ENCODE data around the gene CCHCR1. TPM values are rescaled to one million over a fixed set of nuclear protein-coding genes. Genes with fewer than 3 reads are reported as not detected.
A peak's percentile ranks its signal among the peaks of the same experiment; 100 is the strongest.

Gene CCHCR1
- total RNA-seq, 1 experiment from 2014 or later, result 26.0 TPM

DNA sequence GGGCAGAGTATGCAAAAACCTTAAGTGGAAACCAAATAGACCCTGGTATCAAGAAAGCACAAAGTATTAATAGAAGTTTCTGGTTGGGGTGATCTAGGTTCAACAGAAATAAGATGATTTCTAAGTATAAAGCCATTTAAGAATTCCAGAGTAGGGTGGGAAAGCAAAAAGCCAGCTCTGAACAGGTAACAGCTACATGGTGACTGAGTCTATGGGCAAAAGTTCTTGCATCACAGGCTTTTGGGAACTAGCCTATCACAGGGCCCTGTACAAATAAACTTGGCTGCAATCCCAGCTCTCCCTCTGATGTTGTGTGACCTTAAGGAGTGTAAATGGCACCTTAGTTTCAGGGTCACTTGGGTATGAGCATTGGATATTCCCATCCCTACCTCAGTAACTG, 6.3 kb upstream of the CCHCR1 start:
- DNase-seq (ENCODE audit: low read depth), result no peak

DNA sequence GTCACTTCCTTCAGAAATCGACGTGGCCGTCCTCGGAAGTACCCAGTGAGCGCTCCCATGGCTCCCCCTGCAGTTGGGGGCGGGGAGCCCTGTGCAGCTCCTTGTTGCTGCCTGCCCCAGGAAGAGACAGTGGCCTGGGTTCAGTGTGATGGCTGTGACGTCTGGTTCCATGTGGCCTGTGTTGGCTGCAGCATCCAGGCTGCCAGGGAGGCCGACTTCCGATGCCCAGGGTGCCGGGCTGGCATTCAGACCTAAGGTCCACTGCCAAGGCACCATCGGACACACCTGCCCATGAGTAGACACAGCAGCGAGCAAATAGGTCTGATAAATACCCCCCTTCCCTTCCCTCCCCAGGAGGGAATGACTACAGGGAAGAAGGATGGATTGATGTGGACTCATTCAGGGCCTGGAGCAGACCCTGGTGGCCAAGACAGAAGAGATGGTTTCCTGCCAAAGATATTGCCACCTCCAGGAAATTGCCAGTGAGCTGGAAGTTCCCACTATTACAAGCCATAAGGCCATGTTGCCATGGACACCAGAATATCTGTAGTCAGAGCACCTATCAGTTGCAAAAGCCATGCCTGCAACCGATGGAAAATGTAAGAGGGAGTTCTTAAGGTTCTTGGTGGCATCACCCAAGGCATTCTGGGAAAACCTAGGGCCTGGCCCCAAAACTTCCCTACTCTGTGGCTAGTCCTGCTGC, 5.0 kb upstream of the CCHCR1 start:
- DNase-seq (ENCODE audit: low read depth), result no peak

DNA sequence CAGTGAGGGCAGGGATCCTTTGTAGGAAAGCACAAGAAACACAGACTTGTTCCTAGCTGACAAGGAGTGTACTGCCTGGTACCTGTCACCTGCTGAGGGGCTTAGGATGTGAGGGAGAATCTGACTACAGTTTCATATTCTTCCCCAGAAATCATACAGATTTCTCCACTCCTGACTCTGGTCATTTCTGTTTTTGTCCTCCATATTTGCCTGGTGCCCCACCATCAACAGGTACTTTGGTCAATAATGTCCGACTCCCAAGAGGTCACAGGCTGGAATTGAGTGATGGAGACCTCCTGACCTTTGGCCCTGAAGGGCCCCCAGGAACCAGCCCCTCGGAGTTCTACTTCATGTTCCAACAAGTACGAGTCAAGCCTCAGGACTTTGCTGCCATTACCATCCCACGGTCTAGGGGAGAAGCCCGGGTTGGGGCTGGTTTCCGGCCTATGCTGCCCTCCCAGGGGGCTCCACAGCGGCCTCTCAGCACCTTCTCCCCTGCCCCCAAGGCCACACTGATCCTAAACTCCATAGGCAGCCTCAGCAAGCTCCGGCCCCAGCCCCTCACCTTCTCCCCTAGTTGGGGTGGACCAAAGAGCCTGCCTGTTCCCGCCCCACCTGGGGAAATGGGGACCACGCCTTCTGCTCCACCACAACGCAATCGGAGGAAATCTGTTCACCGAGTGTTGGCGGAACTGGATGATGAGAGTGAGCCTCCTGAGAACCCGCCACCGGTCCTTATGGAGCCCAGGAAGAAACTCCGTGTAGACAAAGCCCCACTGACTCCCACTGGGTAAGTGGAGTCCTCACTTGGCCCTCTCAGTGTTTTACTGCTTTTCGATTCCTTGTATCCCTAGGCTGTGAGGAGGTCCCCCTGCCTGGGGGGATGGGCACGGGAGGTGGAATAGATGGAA, 3.9 kb upstream of the CCHCR1 start:
- DNase-seq (ENCODE audit: low read depth), result no peak

GRCh38 chr6:31158863-31159855, 1.6 kb upstream of the CCHCR1 start:
- peak; percentile 32 for DNase-seq (ENCODE audit: low read depth)

DNA sequence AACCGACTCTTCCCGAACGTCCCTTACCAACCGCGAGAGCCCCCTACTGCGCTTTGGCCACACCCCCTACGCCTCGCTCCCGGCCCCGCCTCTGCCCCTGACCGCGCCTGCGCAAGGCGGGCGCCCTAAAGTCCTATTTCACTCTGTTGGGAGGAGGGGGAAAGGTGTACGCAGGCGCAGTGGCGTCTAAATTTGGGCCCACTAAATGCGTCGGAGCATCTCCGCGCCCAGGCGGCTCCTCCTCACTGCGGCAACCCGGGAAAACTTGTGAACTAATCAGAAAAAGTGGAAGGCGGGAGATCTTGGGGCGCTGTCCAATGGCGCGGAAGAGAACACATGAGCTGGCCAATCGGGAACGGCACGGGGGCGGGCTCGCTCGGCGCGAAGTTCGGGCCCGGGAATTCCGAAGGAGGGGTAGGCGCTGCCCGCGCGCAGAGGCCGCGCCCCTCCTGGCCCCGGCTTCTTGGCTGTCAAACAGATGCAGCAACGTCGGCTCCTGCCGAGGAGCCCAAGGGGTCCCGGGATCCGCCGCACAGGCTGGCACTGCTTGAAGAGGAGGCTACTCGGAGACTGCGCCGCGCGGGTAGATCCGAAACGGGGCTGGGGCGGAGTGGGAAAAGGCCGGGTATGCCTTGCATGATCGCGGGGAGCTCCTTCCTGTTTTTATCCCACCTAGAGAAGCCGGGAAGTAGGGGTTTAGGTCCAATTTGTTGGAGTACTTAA, 699 bp upstream of the CCHCR1 start, which contains the start of gene TCF19:
Gene TCF19 (plus strand): TSS at position 450 of the 723 bp plus-strand sequence. CDS start 881 bp downstream, outside the sequence.
- peak; percentile 99 for DNase-seq (ENCODE audit: low read depth)

DNA sequence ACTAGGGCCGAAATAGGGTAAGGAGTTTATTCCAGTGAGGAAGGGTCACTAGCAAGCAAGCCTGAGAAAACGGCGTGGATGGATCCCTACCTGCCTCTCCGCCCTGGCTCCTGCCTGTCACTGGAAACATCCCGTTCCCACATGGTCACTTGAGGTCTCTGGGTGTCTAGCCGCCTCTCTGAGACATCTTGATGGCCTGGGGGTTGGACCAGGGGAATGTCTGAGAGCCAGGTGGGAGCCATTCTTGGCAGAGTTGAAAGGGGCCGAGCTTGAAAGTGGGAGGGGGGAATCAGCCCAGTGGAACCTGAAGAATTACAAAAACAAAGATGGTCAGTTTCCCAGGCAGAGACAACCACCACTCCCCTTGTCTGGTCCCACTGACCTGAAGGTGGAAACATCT, 961 bp downstream of the CCHCR1 start:
- DNase-seq (ENCODE audit: low read depth), result no peak

DNA sequence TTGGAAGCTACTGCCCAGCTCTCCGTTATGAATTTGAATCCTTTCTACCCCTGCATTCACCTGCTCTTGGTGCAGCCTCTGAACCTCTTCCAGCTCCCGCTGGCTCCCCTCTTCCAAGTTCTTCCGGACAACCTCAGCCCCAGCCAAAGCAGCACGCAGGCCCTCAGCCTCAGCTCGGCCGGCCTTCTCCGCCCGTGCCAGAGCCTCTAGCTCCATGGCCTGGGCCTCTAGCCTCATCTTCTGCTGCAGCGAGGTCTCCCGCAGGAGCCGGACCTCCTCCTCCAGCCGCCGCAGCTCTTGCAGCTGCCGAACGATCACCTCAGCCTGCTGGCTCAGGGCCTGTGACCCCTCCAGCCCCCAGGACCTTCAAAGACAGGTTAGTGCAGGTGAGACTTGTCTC, 3.2 kb downstream of the CCHCR1 start:
- no peak for DNase-seq (ENCODE audit: low read depth)

DNA sequence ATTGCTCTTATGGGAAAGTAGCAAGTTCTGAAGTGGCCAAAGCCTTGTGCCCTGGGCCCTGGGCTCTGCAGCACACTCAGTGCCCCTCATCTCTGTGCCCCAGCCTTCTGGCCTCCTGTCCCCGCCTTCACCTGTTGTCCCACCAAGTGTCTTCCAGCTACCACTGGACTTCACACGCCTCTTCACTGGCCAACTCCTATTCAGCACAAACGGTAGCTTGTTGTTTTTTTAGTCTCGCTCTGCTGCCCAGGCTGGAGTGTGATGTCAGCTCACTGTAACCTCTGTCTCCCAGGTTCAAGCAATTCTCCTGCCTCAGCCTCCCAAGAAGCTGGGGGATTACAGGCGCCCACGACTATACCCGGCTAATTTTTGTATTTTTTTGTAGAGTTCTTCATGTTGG, 4.8 kb downstream of the CCHCR1 start:
- no peak for DNase-seq (ENCODE audit: low read depth)

GRCh38 chr6:31149827-31150447, 7.7 kb downstream of the CCHCR1 start:
- DNase-seq (ENCODE audit: low read depth), result no peak

DNA sequence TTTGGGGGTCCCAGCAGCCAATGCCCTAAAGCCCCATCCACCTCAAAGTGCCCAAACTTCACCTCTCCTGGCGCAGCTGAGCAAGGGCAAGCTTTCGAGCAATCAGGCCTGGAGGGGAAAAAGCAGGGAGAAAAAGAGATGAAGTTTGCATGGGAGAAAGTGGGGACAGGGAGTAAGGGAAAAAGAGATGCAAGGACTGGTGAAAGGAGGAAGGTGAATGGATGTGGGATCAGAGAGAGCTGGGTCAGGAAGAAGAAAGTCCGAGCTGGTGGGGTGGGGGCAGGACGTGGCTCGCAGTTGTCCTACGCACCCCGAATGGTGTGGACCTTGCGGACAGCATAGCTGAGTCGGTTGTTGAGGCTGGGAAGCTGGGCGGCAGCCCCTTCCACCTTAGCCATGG, 12.2 kb downstream of the CCHCR1 start:
- DNase-seq (ENCODE audit: low read depth), result no peak

DNA sequence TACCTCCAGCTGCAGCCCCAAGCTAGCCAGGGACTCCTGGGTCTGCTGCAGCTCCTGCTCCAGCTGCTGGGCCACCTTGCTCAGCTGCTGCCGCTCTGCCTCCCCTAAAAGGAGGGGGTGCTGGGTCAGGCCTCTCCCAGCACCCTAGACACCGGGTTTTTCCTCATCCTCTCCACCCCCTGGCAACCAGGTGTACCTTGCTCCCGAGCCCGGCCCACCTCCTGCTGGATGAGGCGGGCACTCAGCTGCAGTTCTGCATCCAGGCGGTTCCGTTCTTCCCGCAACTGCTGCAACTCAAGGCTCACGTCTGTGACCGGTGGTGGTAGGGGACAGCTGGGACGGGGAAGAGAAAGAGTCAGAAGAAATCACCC, 12.6 kb downstream of the CCHCR1 start:
- no peak for DNase-seq (ENCODE audit: low read depth)

GRCh38 chr6:31144296-31144969, 13.2 kb downstream of the CCHCR1 start:
- no peak for DNase-seq (ENCODE audit: low read depth)

DNA sequence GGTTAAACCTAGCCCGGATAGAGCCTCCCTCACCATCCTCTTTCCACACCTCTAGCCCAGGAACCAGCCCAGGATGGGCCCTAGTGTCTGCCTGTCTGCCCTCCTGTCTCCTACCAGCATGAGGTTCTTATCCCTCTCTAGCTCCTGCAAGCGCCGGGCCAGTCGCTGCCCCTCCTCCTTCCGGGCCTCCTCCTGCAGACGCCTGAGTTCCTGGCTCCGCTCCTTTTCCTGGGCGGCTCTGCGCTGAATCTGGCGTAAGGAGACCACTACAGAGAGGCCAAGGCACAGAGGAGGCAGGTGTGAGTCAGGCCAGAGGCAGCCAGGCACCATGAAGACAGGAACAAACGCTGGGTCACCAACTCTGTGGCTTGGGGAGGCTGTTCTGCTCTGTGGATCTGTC, 14.5 kb downstream of the CCHCR1 start:
- DNase-seq (ENCODE audit: low read depth), result no peak

GRCh38 chr6:31142361-31142761, 15.2 kb downstream of the CCHCR1 start:
- DNase-seq (ENCODE audit: low read depth), result peak; percentile 44

- no peak for DNase-seq (ENCODE audit: low read depth)
These were observed 17.0 kb downstream of the CCHCR1 start for GRCh38 chr6:31140643-31141042.

DNA sequence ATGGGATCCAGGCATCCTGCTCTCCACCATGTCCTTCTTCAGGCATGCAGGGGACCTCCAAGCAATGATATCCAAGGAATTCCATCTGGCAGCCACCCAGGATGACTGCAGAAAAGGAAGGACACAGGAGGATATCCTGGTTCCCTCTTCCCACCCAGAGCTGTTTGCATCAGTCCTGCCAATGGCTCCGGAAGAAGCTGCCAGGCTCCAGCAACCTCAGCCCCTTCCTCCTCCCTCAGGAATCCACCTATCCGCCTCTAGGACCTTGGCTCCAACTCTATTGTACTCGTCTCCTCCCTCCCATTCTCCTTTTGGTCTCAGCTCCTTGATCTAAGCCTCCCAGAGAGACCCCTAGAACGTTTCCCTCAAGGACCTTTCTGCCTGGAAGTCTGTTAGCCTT, 18.0 kb downstream of the CCHCR1 start:
- DNase-seq (ENCODE audit: low read depth), result peak; percentile 26

- no peak for DNase-seq (ENCODE audit: low read depth)
These were observed 18.6 kb downstream of the CCHCR1 start, which contains the start of gene PSORS1C2 for GRCh38 chr6:31138982-31139381. TSS of gene PSORS1C2 (minus strand) at chr6:31139066. CDS start at chr6:31139026, 40 bp downstream.

DNA sequence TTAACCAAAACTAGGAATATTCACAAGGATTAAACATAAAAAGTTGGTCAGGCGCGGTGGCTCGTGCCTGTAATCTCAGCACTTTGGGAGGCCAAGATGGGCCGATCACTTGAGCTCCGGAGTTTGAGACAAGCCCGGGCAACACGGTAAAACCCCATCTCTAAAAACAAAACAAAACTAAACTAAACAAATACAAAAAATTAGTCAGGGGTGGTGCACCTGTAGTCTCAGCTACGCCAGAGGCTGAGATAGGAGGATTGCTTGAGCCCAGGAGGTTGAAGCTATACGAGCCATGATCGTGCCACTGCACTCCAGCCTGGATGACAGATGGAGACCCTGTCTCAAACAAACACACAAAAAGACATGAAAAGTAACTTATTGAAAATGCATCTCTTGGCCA, 21.9 kb downstream of the CCHCR1 start:
- no peak for DNase-seq (ENCODE audit: low read depth)

GRCh38 chr6:31132806-31133205, 24.8 kb downstream of the CCHCR1 start:
- no peak for DNase-seq (ENCODE audit: low read depth)

GRCh38 chr6:31131595-31131994, 26.0 kb downstream of the CCHCR1 start:
- no peak for DNase-seq (ENCODE audit: low read depth)
